GM19023 (cell line): ENCODE measurements around the gene SUCO.

Experiments
- ATAC-seq: cut with Tn5 transposase; IDR thresholded peaks from one replicate; pipeline ENCODE4 v1.9.1; 2021; ENCODE audit warnings: mild to moderate bottlenecking, moderate library complexity; ENCODE audit not compliant: unreplicated experiment

Gene SUCO

DNA sequence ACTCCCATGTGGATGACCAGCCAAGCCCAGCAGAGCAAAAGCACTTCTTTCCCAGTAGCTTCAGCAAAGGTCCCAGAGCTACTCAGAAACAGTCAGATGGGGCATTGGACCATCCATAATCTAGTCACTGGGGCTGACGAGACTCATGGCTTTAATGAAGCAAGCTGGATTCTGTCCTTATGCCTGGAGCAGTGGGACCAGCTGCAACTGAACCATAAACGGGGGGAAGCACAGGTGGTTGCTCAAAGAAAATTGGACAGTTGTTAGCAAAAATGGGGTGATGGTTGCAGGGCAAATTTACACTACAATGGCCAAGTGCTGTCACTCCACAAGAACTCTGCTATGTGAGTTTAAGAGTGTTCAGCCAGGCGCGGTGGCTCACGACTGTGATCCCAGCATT lies 108.5 kb downstream of the SUCO start:
- no peak for ATAC-seq

- ATAC-seq, result no peak
These were observed 110.0 kb downstream of the SUCO start for GRCh38 chr1:172642970-172643369.

DNA sequence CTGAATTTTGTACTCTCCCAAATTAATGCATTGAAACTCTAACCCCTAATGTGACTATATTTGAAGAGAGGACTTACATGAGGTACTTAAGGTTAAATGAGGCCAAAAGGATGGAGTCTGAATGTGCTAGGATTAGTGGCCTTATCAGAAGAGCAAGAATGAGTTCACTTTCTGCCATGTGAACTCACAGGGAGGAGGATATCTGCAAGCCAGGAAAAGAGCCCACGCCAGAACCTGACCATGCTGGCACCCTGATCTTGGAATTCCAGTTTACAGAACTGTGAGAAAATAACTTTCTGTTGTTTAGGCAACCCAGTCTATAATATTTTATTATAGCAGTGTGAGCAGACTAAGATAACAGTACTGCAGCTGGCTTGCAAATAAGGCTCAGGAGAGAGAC lies 113.7 kb downstream of the SUCO start:
- no peak for ATAC-seq

DNA sequence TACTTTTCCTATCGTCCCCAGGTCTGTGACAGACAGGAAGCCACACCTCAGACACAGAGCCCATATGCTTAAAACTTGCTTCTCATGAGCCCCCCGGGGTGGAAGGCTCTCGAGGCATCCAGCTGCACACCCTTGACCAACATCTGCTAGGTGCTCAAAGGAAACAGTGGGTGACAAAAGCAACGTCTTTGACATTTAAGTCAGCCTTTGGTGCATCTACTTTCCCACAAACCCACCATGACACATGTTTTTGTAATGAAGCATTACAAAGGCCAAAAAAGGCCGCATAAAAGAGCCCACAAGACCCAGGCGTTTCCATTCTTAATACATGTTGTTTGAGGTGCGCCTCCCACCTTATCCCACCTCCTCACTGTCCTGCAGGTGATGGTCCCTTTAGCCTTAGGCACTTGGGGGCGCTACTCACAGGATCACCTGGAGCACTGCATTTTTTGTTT lies 114.2 kb downstream of the SUCO start:
- ATAC-seq, result no peak

- ATAC-seq, result no peak
These were observed 115.0 kb downstream of the SUCO start for GRCh38 chr1:172647987-172648386.

GRCh38 chr1:172650474-172651193 lies 117.7 kb downstream of the SUCO start:
- no peak for ATAC-seq

GRCh38 chr1:172653015-172653709 lies 120.2 kb downstream of the SUCO start:
- no peak for ATAC-seq

DNA sequence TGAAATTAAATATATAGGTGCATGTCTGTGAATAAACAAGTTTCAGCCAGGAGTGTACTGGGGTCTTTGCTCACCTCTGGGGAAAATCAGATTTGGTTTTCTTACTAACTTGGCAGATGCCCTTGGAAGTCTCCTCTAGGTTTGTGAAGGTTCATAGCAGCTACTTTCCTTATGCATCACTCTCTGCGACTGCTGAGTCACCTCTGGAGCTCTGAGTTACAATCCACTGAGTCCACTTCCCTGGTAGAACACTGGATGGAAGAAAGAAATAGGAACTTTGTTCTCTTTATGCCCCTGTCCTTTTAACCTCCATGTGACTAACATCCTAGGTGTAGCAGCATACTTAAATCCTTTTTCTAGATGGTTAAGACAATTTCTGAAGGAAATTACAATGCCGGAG lies 121.6 kb downstream of the SUCO start:
- no peak for ATAC-seq

DNA sequence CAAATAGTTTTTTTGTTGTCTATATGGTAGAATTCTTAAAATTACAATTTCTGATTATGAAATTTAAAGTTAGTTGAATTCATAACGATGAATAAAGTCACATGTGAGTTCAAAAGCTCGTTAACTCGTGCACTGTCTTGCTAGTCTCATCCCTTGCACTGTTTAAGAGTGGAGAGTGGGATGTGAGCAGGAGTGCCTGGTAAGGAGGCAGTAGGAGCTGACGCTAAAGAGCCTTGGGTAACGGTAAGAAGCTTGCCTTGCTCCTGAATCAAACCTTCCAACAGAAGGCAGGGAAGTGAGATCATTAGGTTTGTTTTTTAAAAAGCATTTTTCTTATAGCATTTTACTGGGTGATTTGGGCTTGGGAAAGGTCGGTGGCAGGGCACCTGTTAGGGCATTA lies 123.6 kb downstream of the SUCO start:
- ATAC-seq, result no peak

- no peak for ATAC-seq
These were observed 124.6 kb downstream of the SUCO start for GRCh38 chr1:172657586-172657985.

DNA sequence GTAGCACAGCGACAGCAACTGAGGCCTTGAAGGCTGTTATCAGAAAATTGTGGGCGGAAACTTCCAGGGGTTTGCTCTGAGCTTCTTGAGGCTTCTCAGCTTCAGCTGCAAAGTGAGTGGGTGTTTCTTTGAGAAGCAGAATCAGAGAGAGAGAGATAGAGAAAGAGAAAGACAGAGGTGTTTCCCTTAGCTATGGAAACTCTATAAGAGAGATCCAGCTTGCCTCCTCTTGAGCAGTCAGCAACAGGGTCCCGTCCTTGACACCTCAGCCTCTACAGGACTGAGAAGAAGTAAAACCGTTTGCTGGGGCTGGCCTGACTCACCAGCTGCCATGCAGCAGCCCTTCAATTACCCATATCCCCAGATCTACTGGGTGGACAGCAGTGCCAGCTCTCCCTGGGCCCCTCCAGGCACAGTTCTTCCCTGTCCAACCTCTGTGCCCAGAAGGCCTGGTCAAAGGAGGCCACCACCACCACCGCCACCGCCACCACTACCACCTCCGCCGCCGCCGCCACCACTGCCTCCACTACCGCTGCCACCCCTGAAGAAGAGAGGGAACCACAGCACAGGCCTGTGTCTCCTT lies 126.0 kb downstream of the SUCO start, which contains the start of gene FASLG:
TSS of gene FASLG (plus strand) at position 233 of the 583 bp plus-strand sequence. CDS start at position 332, 99 bp downstream.
- no peak for ATAC-seq

DNA sequence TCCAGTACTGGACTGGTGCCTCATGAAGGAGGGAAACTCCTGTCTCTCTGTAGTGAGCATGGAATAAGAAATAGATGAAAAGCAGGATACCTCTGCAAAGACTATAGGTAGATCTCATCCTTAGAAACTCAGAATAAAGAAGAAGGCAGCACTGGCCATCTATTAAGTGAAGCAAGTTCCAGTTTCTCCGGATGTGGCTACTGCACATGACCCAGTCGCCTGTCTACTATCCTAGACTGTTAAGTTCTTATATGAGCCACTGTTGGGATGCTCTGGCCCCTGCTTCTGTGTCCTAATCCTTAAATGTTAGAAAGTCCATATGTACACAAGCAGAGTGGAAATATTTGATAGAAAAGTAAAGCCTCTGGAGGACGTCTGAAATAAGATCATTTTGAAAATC lies 128.2 kb downstream of the SUCO start:
- ATAC-seq, result no peak
